GM18511 (cell line): ENCODE measurements around the gene AUTS2.

Experiments
- ATAC-seq: cut with Tn5 transposase; IDR thresholded peaks from one replicate; pipeline ENCODE4 v1.9.1; 2021; ENCODE audit warnings: mild to moderate bottlenecking, moderate library complexity; ENCODE audit not compliant: unreplicated experiment

Gene AUTS2

DNA sequence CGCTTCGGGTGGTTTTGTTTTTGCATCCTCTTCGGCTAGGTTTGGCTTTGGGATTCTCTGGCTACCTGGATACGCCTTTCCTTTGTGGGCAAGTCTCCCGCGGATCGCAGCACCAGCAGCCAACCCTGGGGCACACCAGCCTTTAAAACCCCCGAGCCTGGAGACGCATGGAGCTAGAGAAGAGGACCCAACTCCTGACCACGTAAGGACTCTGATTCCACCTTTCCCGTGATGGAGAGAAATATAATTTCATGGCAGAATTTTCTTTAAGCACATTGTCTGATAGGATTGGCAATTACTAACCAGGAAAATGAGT, 998.3 kb downstream of the AUTS2 start:
- ATAC-seq, result no peak

- ATAC-seq, result no peak
These were observed 998.8 kb downstream of the AUTS2 start for GRCh38 chr7:70597066-70597465.

GRCh38 chr7:70598976-70599375, 1000.7 kb downstream of the AUTS2 start:
- ATAC-seq, result no peak

GRCh38 chr7:70599446-70600190, 1001.3 kb downstream of the AUTS2 start:
- no peak for ATAC-seq

DNA sequence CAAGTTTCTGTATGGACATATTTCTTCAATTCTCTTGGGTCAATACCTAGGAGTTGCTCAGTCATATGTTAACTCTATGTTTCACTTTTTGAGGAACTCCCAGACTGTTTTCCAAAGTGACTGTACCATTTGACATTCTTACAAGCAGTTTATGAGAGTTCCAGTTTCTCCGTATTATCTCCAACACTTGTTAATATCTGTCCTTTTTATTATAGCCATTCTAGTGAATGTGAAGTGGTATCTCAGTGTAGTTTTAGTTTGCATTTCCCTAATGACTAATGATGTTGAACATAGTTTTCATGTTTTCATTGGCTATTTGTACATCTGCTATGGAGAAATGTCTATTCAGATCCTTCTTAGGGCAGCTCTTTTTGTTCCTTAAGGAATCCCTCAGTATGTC, 1002.7 kb downstream of the AUTS2 start:
- ATAC-seq, result no peak

DNA sequence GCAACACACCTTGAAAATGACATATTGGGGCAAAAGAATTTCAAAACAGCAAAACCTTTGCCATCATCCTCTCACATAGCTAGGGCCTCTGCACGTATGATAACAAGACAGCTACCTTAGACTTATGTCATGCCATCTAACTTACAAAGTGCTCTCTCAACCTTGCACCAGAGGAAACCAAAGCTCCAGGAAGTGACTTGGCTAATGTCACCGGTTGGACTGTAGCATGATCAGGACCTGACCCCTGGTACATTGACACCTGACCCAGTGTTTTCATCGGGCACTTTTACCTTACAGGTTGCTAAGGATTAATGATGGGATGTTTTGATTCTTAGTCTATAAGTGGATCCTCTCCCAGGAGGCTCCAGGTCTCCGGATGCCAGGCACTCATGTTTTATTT, 1003.8 kb downstream of the AUTS2 start:
- no peak for ATAC-seq

GRCh38 chr7:70607281-70607680, 1009.0 kb downstream of the AUTS2 start:
- ATAC-seq, result no peak

DNA sequence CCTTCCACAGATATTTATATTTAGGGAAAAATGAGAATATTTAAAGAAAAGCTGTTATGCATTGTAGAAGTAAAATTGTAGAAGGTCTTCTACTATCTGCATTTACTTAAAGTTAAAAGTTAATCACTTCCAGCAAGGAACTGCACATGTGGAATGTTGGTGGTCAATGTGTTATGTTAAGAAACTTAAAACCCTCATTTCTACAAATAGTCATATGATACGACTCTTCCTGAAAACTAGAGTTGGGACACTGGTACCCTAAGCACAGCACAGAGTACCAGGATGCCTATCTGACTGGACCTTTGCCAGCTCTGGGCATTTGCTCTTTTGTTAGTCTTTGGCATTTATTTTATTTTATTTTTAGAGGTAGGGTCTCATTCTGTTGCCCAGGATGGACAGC, 1009.5 kb downstream of the AUTS2 start:
- ATAC-seq, result no peak

GRCh38 chr7:70608229-70608628, 1010.0 kb downstream of the AUTS2 start:
- ATAC-seq, result no peak

DNA sequence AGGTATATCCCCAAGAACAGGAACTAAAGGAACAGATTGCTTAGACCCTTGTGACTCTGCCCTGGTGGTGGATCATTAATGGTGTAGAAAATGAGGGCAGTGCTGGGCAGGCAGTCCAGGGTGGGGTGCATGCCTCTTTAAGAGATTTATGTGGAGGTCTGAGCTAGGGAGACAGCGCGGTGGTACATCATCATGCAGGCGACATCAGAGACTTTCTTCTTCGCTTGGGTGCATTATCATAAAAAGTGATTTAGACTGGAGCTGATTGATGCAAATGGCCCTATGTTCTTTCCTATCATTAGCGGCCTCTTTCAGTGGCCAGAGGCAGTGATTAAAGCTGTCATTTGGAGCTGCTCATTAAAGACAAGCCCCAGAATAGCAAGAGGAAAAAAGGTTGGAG, 1014.5 kb downstream of the AUTS2 start:
- ATAC-seq, result no peak

DNA sequence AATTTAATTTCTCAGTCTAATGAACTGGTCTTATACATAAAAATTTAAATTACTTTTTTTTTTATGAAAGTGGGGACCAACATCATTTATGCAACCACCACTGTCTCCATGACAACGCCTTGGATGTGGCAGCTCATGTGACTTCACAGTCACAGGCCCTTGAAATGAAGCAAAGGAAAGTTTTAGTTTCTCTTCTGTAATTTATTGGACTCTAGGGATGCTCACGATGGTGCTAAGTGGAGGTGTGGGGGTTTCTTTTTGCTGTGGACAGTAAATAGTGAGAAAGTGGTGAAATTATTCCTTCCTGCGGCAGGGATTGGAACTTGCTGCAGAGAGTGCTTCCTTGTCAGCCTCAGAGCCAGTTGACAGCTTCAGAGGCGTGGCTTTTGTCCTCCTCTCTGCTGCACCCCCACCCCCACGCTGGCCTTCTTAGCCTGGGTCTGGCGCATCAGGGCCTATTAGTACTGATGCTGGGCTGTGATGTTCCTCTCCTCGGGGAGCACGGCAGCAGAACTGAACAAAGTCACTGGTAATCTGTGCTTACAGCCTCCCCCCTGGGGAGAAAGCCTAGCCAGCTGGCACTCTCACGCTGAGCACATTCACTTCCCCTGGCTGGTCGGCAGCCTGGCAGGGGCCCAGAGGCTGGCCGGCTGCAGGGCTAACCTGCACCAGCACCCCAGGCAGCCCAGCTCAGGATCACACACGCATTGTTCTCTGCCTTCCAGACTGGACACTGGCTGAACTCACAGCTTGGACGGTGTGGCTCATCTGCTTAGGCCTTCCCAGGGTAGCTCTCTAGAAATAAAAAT, 1016.2 kb downstream of the AUTS2 start:
- peak; percentile 81 for ATAC-seq

DNA sequence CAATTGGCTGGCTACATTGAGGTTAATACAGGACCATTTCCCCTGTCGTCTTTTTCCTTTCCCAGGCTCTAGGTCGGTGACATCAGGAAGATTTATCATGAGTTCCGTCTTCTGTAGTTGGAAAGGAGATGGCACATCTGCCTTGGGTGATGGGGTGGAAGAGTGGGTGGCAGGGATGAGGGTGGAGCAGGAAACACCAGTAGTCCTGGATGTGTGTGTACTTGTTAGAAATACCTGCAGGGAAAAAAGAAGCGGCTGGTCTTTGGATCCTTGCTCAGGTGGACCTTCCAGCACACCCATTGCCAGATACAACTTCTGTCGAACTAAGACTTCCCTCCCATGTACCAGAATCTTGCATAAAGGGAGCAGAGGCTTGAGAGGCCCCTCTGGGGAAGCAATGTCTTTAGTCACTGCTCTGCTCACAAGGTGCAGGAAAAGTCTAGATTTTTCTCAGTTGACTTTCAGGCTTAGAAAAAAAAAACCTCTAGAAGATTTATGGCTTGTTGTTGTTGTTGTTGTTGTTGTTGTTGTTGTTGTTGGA, 1016.9 kb downstream of the AUTS2 start:
- ATAC-seq, result no peak

DNA sequence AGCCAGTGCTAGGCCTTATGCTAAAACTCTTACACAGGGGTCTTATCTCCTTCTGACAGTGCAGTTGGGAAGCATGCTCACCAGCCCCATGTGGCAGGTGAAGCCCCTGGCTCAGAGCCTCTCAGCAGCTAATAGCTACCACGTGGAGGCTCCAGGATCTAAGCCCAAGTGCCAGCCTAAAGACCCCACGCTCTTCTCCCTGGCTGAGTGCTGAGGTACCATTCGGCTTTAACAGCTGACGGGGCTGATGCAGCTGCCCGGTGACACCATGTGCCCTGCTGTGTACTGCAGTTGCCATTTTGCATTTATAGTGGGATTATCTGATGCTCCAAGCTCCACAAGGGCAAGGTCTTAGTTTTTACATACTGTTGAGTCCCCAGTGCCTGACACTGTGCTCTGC, 1017.9 kb downstream of the AUTS2 start:
- no peak for ATAC-seq

DNA sequence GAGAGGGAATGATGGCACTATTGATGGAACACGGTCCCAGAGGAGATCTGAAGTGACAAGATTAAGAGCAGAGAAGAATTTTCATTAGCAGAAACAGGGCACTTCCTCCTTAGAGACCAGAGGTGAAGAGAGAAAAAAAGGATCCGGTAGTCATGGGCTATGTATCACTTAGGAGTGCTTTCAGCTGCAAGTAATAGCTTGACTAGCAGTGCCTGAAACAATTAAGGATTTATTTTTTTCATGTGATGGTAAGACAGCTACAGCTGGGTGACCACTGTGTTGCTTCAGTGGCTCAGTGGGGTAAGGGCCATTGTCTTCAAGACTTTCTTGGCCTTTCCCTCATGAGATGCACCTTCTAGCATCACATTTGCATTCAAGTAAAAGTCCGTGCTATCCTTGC, 1018.5 kb downstream of the AUTS2 start:
- no peak for ATAC-seq

DNA sequence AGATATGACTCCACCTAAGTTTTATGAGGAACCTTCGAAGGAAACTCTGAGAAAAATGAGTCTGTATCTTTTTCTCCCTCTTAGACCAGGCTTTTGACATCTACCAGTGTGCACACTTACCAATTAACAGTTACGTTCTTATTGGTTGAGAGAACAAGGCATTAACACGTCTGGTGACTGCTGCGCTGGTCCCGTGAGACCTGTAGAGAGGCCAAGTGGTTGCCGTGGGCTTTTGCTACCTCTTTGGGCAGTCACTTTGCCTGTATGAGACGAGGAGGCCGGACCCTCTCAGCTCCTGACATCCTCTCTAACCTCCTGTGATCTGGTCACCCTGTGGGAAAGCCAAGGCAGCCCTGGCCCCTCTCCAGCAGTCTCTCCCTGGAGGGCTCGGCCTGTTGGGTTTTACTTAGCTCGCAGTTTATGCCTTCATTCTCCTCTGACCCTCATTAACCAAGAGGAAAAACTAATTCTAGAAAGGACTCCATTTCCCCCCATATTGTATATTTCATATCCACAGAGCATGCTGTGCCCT, 1019.8 kb downstream of the AUTS2 start:
- ATAC-seq, result no peak

DNA sequence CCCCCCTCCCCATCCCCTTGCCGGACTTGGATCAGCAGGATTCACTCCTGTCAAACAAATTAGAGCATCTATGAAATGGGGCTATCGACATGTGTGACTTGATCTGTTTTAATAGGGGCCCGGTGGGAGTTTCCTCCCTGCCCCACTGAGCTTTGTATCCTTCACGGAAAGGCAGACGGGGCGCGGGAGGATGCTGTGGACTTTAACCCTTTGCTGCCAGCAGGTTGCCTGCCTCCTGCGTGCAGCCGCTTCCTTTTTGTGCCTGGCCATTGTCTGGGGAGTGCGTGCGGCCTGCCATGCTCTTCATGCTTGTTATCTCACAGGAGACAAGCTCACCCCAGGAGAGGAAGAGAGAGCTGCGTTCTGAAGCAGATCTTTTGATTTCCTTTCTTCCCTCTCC, 1020.9 kb downstream of the AUTS2 start:
- ATAC-seq, result no peak

GRCh38 chr7:70619659-70620058, 1021.4 kb downstream of the AUTS2 start:
- ATAC-seq, result no peak

GRCh38 chr7:70620333-70621055, 1022.2 kb downstream of the AUTS2 start:
- no peak for ATAC-seq

GRCh38 chr7:70621954-70622600, 1023.8 kb downstream of the AUTS2 start:
- ATAC-seq, result no peak

GRCh38 chr7:70622936-70623335, 1024.7 kb downstream of the AUTS2 start:
- ATAC-seq, result no peak
